NCI-H1930 (cell line): Measurements from ENCODE around the gene BPIFA2.
"Not testable (repeated sequence)": the region's sequence is repeated elsewhere in the genome, so short reads cannot be mapped to it uniquely, and the experiment has no call there.

Source experiments
- DNase-seq, 2 experiments: peaks; one replicate each; lab custom pipeline; 2025; lab: John Stamatoyannopoulos, UW

BPIFA2 gene

GRCh38 chr20:33167859-33168258 is at the start of gene BPIFA2:
BPIFA2 (plus strand) TSS chr20:33168159; CDS start chr20:33169146, 987 bp downstream.
- DNase-seq, result no peak

- no peak for DNase-seq
Observed at GRCh38 chr20:33119725-33120720, 47.9 kb upstream of the BPIFA2 start.

- no peak for DNase-seq
Observed at GRCh38 chr20:33120934-33121333, 47.0 kb upstream of the BPIFA2 start.

- not testable (repeated sequence) for DNase-seq
Observed at GRCh38 chr20:33122297-33122696, 45.7 kb upstream of the BPIFA2 start.

- DNase-seq, result no peak
Observed at GRCh38 chr20:33124261-33124660, 43.7 kb upstream of the BPIFA2 start.

GRCh38 chr20:33124994-33125393 is 43.0 kb upstream of the BPIFA2 start:
- no peak for DNase-seq

- no peak for DNase-seq
Observed at GRCh38 chr20:33125983-33126382, 42.0 kb upstream of the BPIFA2 start.

GRCh38 chr20:33127422-33128097 is 40.4 kb upstream of the BPIFA2 start:
- DNase-seq, result no peak

GRCh38 chr20:33130568-33131061 is 37.3 kb upstream of the BPIFA2 start:
- no peak for DNase-seq

- no peak for DNase-seq
Observed at GRCh38 chr20:33131949-33132473, 35.9 kb upstream of the BPIFA2 start.

- no peak for DNase-seq
Observed at GRCh38 chr20:33132513-33133372, 35.2 kb upstream of the BPIFA2 start.

- DNase-seq, result no peak
Observed at GRCh38 chr20:33133373-33133941, 34.5 kb upstream of the BPIFA2 start.

GRCh38 chr20:33137195-33137594 is 30.8 kb upstream of the BPIFA2 start:
- DNase-seq, result no peak

GRCh38 chr20:33139467-33139866 is 28.5 kb upstream of the BPIFA2 start:
- DNase-seq, result no peak

GRCh38 chr20:33145521-33145920 is 22.4 kb upstream of the BPIFA2 start:
- no peak for DNase-seq

- DNase-seq, result no peak
Observed at GRCh38 chr20:33147299-33147698, 20.7 kb upstream of the BPIFA2 start.

- DNase-seq, result no peak
Observed at GRCh38 chr20:33148040-33148439, 19.9 kb upstream of the BPIFA2 start.

GRCh38 chr20:33154252-33154651 is 13.7 kb upstream of the BPIFA2 start:
- DNase-seq, result no peak

GRCh38 chr20:33158637-33159385 is 9.1 kb upstream of the BPIFA2 start:
- DNase-seq, result no peak

GRCh38 chr20:33159713-33160112 is 8.2 kb upstream of the BPIFA2 start:
- no peak for DNase-seq

- no peak for DNase-seq
Observed at GRCh38 chr20:33160681-33161080, 7.3 kb upstream of the BPIFA2 start.
